Heart left ventricle (tissue), 16 donors: ENCODE data around the gene TSPOAP1. TPM values are rescaled to one million over a fixed set of nuclear protein-coding genes. Genes with fewer than 3 reads are reported as not detected.

Experiments
- ATAC-seq, 4 donors: fragments of 200-7000 bp; cut with Tn5 transposase; one replicate each; pipeline ENCODE4 v1.9.1; 2020 to 2022; ENCODE audit warnings: moderate library complexity in 4 of 4, mild to moderate bottlenecking in 3 of 4, moderate number of reproducible peaks in 1 of 4
- DNase-seq, 5 donors: peaks; one replicate each; pipeline ENCODE4 v3.0.0-alpha.2; 2020
- H3K27ac ChIP-seq, 12 donors: fragments of 200-600 bp; sonication (generic) in 4 of 12; one replicate each; pipeline versions ENCODE4 v1.5.0 to v1.8.0; 2016 to 2022; ENCODE audit warnings: mild to moderate bottlenecking in 2 of 12
- H3K27me3 ChIP-seq, 9 donors: fragments of 200-600 bp; sonication (generic) in 2 of 9; one replicate each; pipeline versions ENCODE4 v1.5.1 to v1.8.0; 2016 to 2022; ENCODE audit warnings: mild to moderate bottlenecking in 3 of 9
- H3K36me3 ChIP-seq, 9 donors: fragments of 200-600 bp; sonication (generic) in 2 of 9; one replicate each; pipeline versions ENCODE4 v1.5.0 to v1.8.0; 2018 to 2022; ENCODE audit warnings: mild to moderate bottlenecking in 2 of 9
- H3K4me1 ChIP-seq, 12 donors: fragments of 200-600 bp; sonication (generic) in 4 of 12; one replicate each; pipeline versions ENCODE4 v1.5.0 to v1.8.0; 2016 to 2022; ENCODE audit warnings: mild to moderate bottlenecking in 3 of 12
- H3K4me3 ChIP-seq, 12 donors: fragments of 200-600 bp; sonication (generic) in 4 of 12; one replicate each; pipeline versions ENCODE4 v1.5.0 to v1.8.0; 2017 to 2022; ENCODE audit warnings: mild to moderate bottlenecking in 9 of 12, moderate library complexity in 4 of 12
- H3K9me3 ChIP-seq, 12 donors: fragments of 200-600 bp; sonication (generic) in 4 of 12; one replicate each; pipeline versions ENCODE4 v1.5.0 to v1.8.0; 2016 to 2022; ENCODE audit warnings: mild to moderate bottlenecking in 1 of 12
- CTCF ChIP-seq, 12 donors: fragments of 200-600 bp; sonication (generic) in 4 of 12; IDR thresholded peaks; one replicate each; pipeline versions ENCODE4 v1.5.0 to v1.8.0; 2018 to 2022; ENCODE audit warnings: antibody characterized with exemption in 12 of 12, mild to moderate bottlenecking in 5 of 12
- POLR2A ChIP-seq, 2 donors: fragments of 450-650 bp; IDR thresholded peaks; one replicate each; pipeline ENCODE4 v1.6.1; 2017; ENCODE audit warnings: antibody characterized with exemption in 2 of 2, mild to moderate bottlenecking in 2 of 2, moderate library complexity in 2 of 2
- WGBS, 4 donors: extraction: QIAGEN DNeasy Blood & Tissue Kit in 2 of 4; methylation state at CpG; one replicate each; pipeline versions ENCODE4 v1.1.5 to v1.1.7; 2013 to 2018; 5-methylcytosine and 5-hydroxymethylcytosine counted together
- intact Hi-C, 10 donors: fragments of 100-400 bp; cut with DNase I; formaldehyde crosslinking; loops; one replicate each; pipeline versions ENCODE4 v1.11.1 to v1.14.2; 2022
- polyA plus RNA-seq, 2 donors: library from polyadenylated mRNA; stranded (reverse); fragments of 200-250 nt; gene quantifications; one replicate each; pipeline ENCODE4 v1.2.3, GENCODE V29; 2013
- total RNA-seq, 9 donors: library from RNA; depleted of rRNA in 2 of 9; stranded (reverse); fragments of >200 nt in 2 of 9; fragmentation: NEBNext Ultra II Directional in 3 of 9; extraction: Animal tissue kit (Norgen Biotek cat#: 25700) in 3 of 9; gene quantifications; one replicate each; pipeline versions ENCODE4 v1.1.0 to v1.2.4, GENCODE V29; 2016 to 2023
- donor health status: ischemic (EF 13 %, LVEDD 7.1; RV severe dilation, severe dysfunction).
- donor health status: healthy with polysubstance abuse.
- donor health status: DM: no; HTN: yes; CAD: no.
- donor health status: DM: no; HTN: no; CAD: no.
- donor health status: ischemic (EF 25% LVEDD 6.9; RV normal size, moderate dysfunction).
- donor health status: ischemic (EF 25% LVEDD 5.7; RV mildly dilated, moderate dysfunction).
- donor health status: healthy.
- donor health status: DM: yes; HTN: yes; CAD: no.
- donor health status: ischemic (EF 35%, LVEDD 5.7; RV mildly dilated, moderate dysfunction).
- donor health status: nonischemic (EF 11% LVEDD 7.7; RV severe dilation, severe dysfunction).
- donor health status: DM: yes; HTN: yes; CAD: no.
- donor health status: PGD.
- donor health status: ischemic (EF 29% LVEDD 5.4; RV normal size, mild dysfunction).
- donor health status: nonischemic (EF 23%, LVEDD 6.1; RV moderate dilation, normal function).

TSPOAP1 gene
- total and polyA plus RNA-seq, 11 donors, result 1.6 to 23.1 (median 13.3) TPM

GRCh38 chr17:58340405-58340876, 11.8 kb upstream of the TSPOAP1 start:
- no peaks in the 10 kb centered on the region for H3K9me3 ChIP-seq
- peak overlapping the region in 2 of 12 donors; percentile 82 to 100 for H3K27ac ChIP-seq
- H3K4me1 ChIP-seq, result peaks cover 0 to 93% (median 17%) of the 10 kb centered on the region in 12 donors
- ATAC-seq, result no peak
- H3K27me3 ChIP-seq, result peaks cover 0 to 21% (median 0%) of the 10 kb centered on the region in 9 donors
- H3K4me3 ChIP-seq, result peak overlapping the region in 1 of 12 donors; percentile 79
- TF ChIP-seq POLR2A (IDR thresholded peaks at IDR 0.05), result no peak
- no peak for TF ChIP-seq CTCF (IDR thresholded peaks at IDR 0.05)
- intact Hi-C loops, result no loop called here
- peaks cover 0 to 21% (median 13%) of the 10 kb centered on the region in 9 donors for H3K36me3 ChIP-seq
- WGBS, 4 donors, result 86 to 88% (median 87%) methylated on average over 5 of the region's 5 CpGs
- DNase-seq, result no peak

- Histone ChIP-seq H3K4me3 (peak overlapping the region in 8 of 12 donors; percentile 4 to 79 (median 13)), H3K9me3 (no peaks in the 10 kb centered on the region), H3K36me3 (peaks cover 0 to 15% (median 7%) of the 10 kb centered on the region in 9 donors), H3K27me3 (peaks cover 0 to 21% (median 0%) of the 10 kb centered on the region in 9 donors), H3K4me1 (peaks cover 0 to 93% (median 17%) of the 10 kb centered on the region in 12 donors), H3K27ac (peak overlapping the region in 7 of 12 donors; percentile 30 to 100 (median 80))
- intact Hi-C loops, result no loop called here
- DNase-seq, result no peak
- ATAC-seq, result no peak
- WGBS, 4 donors, result 90 to 94% (median 92%) methylated on average over 6 of the region's 6 CpGs
- TF ChIP-seq CTCF (IDR thresholded peaks at IDR 0.05) (no peak), POLR2A (IDR thresholded peaks at IDR 0.05) (no peak)
Observed at GRCh38 chr17:58339755-58340404, 11.3 kb upstream of the TSPOAP1 start.

- H3K4me3 ChIP-seq, result peak overlapping the region in 9 of 12 donors; percentile 3 to 79 (median 11)
- DNase-seq (peak; percentile 46 to 75 (median 63)), ATAC-seq (peak; percentile 44 to 68 (median 59))
- H3K9me3 ChIP-seq, result no peaks in the 10 kb centered on the region
- peaks cover 0 to 91% (median 17%) of the 10 kb centered on the region in 12 donors for H3K4me1 ChIP-seq
- intact Hi-C loops, result no loop called here
- 46 to 52% (median 48%) methylated on average over 10 of the region's 10 CpGs for whole genome bisulfite sequencing, 4 donors
- peak overlapping the region in 8 of 12 donors; percentile 11 to 100 (median 80) for H3K27ac ChIP-seq
- H3K36me3 ChIP-seq, result peaks cover 0 to 7% (median 0%) of the 10 kb centered on the region in 9 donors
- TF ChIP-seq POLR2A (IDR thresholded peaks at IDR 0.05), result peak in 1 of 2 donors; percentile 24
- TF ChIP-seq CTCF (IDR thresholded peaks at IDR 0.05), result no peak
- H3K27me3 ChIP-seq, result peaks cover 0 to 21% (median 0%) of the 10 kb centered on the region in 9 donors
Observed at GRCh38 chr17:58338841-58339754, 10.5 kb upstream of the TSPOAP1 start.
